GM12864 (cell line): ENCODE measurements around the gene VWA3A.

Experiments used
- DNase-seq: peaks from one replicate; pipeline ENCODE4 v3.0.0-alpha.2; 2011; ENCODE audit warnings: low read depth
- H3K4me3 ChIP-seq: 2 replicates; pipeline ENCODE4 v1.5.1; 2011; ENCODE audit warnings: mild to moderate bottlenecking, low read depth, low read length, control low read depth
- CTCF ChIP-seq: IDR thresholded peaks from 2 replicates; pipeline ENCODE4 v1.5.1; 2011; ENCODE audit warnings: low read depth, mild to moderate bottlenecking, moderate library complexity, low read length, control low read depth, inconsistent platforms; ENCODE audit errors: missing control alignments

Gene VWA3A

GRCh38 chr16:22089910-22090309, 2.4 kb upstream of the VWA3A start:
- no peak overlapping the region for H3K4me3 ChIP-seq
- DNase-seq = no peak
- no peak for TF ChIP-seq CTCF

GRCh38 chr16:22091721-22092120, 620 bp upstream of the VWA3A start:
- H3K4me3 ChIP-seq = no peak overlapping the region
- no peak for TF ChIP-seq CTCF
- DNase-seq = no peak

DNA sequence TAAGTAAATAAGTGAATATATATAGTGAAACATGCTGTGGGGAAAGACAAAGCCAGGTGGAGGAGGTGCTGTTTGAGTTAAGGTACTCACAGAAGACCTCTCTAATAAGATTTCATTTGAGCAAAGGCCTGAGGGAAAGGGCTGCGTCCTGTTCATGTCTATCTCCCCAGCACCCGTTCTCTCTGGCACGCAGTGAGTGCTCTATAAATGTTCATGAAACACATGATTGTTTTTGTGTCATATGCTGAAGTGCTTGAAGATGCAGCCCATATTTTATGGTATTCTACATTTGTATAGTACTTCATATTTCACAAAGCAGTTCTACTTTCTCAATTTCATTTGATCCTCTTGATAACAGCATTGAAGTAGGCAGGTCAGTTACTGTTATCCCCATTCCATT, 990 bp downstream of the VWA3A start:
- no peak for TF ChIP-seq CTCF
- no peak overlapping the region for H3K4me3 ChIP-seq
- DNase-seq = no peak

- no peak for TF ChIP-seq CTCF
- no peak overlapping the region for H3K4me3 ChIP-seq
- no peak for DNase-seq
Measured at GRCh38 chr16:22093996-22094395, 1.7 kb downstream of the VWA3A start.

DNA sequence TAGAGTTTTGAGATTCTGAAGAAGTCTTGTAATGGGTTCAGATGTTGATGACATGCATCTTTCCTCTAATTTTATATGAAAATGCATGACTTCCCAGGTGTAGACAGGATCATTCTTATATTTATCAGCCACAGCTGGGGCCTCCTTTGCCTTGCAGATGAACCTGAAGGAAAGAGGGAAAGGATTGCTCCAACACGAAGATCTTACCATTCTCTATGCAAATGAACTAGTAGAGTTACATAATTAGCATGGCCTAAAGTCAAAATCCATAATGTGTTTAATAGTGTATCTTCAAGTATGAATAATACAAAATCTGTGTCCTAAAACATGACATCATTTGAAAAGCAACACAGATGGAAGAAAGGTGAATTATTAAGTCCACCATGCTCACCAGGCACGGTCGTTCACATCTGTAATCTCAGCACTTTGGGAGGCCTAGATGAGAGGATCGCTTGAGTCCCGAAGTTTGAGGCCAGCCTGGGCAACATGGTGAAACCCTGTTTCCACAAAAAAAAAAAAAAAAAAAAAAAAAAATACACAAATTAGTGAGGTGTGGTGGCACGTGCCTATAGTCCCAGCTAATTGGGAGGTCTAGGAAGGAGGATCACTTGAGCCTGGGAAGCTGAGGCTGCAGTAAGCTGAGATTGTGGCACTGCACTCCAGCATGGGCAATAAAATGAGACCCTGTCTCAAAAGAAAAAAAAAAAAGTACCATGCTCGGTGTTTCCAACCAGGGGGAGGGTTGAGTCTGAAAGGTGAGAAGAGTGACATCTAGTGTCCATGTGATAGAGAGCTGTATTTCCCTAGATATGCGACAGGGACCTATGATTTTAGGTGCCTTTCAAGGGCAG, 6.3 kb downstream of the VWA3A start:
- peak; percentile 30 for DNase-seq
- TF ChIP-seq CTCF = peak; percentile 73
- no peak overlapping the region for H3K4me3 ChIP-seq

DNA sequence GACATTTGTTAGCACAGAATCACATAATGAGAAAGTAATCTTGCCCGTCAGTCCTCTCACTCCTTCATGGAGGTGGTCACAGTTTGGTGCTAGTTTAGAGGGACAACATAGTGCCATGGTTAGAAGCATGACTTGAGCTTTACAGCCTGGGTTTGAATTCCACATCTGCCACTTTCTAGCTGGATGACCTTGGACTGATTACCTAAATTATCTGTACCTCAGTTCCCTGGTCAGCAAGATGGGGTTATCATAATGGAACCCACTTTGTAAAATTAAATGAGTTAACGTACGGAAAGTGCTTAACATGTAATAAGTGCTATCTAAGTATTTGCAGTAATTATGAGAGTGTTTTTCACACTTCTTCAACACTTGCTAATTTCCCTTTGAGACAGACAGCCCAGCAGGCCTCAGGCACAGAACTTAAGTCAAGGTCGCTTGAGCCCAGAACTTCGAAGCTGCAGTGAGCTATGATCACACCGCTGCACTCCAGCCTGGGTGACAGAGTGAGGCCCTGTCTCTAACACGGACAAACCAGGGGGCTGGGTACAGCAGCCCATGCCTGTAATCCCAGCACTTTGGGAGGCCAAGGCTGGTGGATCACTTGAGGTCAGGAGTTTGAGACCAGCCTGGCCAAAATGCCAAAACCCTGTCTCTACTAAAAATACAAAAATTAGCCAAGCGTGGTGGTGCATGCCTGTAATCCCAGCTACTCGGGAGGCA, 7.1 kb downstream of the VWA3A start:
- no peak overlapping the region for H3K4me3 ChIP-seq
- no peak for DNase-seq
- no peak for TF ChIP-seq CTCF
